Measurements from ENCODE around the gene UBE2G1.

Gene UBE2G1

DNA sequence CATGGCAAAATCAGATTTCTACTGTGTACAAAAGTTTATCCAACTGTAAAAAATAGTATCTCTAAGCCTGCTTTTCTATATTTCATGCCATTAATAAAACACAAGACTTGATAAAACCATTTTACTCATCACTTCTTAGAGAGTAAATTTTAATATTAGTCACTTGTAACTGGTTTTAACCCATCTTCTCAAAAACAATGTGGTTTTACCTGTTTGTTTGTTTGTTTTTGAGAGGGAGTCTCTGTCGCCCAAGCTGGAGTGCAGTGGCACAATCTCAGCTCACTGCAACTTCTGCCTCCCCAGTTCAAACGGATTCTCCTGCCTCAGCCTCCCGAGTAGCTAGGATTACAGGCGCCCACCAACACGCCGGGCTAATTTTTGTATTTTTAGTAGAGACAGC is 32.1 kb downstream of the UBE2G1 start:
- DNase-seq (ENCODE audit: low read depth in 2 of 2): no peak

- no peak for DNase-seq (ENCODE audit: low read depth in 2 of 2)
These were observed 33.4 kb downstream of the UBE2G1 start for GRCh38 chr17:4333041-4333440.

DNA sequence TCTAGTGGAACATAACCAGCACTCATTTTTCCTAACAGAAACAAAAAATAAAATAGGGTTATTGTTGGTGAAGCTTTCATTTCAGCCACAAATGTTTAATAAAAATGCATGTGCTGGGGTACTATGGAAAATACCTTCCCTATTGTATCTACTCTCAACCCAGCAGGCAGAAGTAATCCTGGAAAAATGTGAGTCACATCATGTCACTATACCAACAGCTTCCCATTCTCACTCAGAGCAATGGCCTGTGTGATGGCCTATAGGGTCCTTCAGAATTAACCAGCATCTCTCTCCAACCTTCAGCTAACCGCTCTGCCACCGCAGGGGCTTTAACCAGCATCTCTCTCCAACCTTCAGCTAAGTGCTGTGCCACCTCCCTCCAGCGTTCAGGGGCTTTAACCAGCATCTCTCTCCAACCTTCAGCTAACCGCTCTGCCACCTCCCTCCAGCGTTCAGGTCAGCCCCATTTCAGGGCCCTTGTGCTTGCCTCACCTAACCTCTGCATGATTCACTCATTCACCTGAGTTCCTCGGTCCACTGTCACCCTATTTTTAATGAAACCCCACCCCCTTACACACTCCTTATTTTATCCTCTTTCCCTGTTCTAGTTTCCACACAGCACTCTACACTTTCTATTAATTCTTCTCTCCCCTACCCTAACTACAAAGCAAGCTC is 34.0 kb downstream of the UBE2G1 start:
- DNase-seq (ENCODE audit: low read depth in 2 of 2): no peak

GRCh38 chr17:4331614-4332013 is 34.9 kb downstream of the UBE2G1 start:
- DNase-seq (ENCODE audit: low read depth in 2 of 2): no peak

GRCh38 chr17:4329838-4330237 is 36.6 kb downstream of the UBE2G1 start:
- DNase-seq (ENCODE audit: low read depth in 2 of 2): no peak

DNA sequence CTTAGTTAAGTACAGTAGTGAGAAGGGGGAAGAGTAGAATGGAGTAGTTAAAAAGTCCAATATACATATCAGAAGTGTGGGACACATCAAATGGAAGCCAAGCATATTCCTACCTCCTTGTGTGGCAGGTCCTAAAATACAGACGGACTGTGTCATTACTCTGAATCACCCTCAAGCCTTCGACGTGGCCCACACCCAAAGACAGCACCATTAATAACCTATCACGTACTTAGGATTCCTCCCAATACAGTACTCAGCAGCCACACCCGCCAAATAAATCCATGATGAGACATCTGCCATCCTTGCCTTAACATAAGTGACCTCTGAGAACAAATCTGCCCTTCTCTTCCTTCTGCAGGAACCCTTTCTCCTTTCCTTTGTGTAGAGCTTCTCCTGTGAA is 38.9 kb downstream of the UBE2G1 start:
- no peak for DNase-seq (ENCODE audit: low read depth in 2 of 2)

- no peak for DNase-seq (ENCODE audit: low read depth in 2 of 2)
These were observed 39.9 kb downstream of the UBE2G1 start for GRCh38 chr17:4326608-4327007.

GRCh38 chr17:4326112-4326511 is 40.4 kb downstream of the UBE2G1 start:
- no peak for DNase-seq (ENCODE audit: low read depth in 2 of 2)

DNA sequence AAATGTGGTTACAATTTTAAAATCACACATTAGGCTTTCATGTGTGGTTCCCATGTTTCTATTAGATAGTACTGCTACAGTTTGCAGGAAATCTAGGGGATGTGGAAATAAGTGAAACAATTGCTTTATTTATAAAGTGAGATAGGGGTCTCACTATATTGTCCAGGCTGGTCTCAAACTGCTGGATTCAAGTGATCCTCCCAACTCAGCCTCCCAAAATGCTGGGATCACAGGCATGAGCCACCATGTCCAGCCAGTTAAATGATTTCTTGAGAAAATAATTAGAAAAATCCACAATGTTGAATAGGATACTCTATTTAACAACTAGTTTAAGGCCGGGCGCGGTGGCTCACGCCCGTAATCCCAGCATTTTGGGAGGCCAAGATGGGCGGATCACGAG is 42.0 kb downstream of the UBE2G1 start:
- DNase-seq (ENCODE audit: low read depth in 2 of 2): no peak

- DNase-seq (ENCODE audit: low read depth in 2 of 2): no peak
These were observed 47.3 kb downstream of the UBE2G1 start for GRCh38 chr17:4319221-4319620.

- no peak for DNase-seq (ENCODE audit: low read depth in 2 of 2)
These were observed 47.9 kb downstream of the UBE2G1 start for GRCh38 chr17:4318596-4318995.

DNA sequence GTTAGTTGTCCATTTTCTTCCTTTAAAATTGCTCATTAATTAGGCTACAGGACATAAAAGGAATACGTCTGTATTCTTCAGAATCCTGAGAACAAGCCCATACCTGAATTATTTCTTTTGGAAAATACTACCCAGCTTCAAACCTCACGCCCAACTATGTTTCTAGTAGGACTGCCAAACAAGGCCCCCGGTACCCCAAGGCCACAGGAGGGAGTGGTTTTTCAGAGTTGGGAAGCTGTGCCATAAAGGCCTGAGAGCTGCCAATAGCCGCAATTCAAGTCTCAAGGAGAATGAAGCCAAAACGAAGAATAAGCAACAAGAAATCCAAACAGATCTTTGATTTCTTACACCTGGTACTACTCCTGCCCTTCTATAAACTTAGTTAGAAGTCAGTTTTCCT is 48.3 kb downstream of the UBE2G1 start:
- DNase-seq (ENCODE audit: low read depth in 2 of 2): no peak

DNA sequence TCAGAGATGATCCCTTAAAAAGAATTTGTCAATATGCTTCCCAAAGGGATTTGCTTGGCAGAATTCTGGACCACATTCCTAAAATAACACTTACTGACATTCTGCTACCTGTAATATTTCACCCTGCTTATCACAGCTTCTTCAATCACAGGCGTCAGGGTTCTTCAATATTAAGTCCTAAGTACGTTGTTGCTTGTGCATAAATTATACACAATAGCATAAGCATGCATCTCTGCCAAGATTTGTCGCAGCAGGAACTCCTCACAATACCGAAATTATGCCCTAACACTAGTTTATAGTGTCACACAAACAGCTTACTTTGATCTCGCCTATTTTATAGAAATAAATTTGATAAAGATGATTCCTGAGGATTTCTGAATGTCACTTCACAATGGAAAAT is 48.9 kb downstream of the UBE2G1 start:
- no peak for DNase-seq (ENCODE audit: low read depth in 2 of 2)

GRCh38 chr17:4316648-4317047 is 49.8 kb downstream of the UBE2G1 start:
- no peak for DNase-seq (ENCODE audit: low read depth in 2 of 2)

DNA sequence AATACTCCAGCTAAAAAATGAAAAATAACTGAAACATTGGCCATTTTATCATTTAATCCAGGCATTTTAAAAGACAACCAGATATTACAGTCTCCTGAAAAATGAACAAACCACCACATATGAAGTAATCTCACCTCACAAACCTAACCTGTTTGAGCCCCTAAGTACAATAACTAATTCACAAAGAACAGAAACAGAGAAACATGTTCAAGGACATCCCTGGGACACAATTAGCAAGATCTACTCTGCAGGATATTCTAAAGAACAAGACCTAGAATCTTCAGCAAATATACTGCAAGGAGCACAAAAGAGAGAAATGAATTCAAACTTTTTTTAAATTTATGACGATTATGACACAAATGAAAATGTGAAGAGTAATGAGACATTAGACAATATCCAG is 51.9 kb downstream of the UBE2G1 start:
- DNase-seq (ENCODE audit: low read depth in 2 of 2): no peak

GRCh38 chr17:4314179-4314578 is 52.3 kb downstream of the UBE2G1 start:
- DNase-seq (ENCODE audit: low read depth in 2 of 2): no peak

- DNase-seq (ENCODE audit: low read depth in 2 of 2): no peak
These were observed 53.0 kb downstream of the UBE2G1 start for GRCh38 chr17:4313221-4314114.

DNA sequence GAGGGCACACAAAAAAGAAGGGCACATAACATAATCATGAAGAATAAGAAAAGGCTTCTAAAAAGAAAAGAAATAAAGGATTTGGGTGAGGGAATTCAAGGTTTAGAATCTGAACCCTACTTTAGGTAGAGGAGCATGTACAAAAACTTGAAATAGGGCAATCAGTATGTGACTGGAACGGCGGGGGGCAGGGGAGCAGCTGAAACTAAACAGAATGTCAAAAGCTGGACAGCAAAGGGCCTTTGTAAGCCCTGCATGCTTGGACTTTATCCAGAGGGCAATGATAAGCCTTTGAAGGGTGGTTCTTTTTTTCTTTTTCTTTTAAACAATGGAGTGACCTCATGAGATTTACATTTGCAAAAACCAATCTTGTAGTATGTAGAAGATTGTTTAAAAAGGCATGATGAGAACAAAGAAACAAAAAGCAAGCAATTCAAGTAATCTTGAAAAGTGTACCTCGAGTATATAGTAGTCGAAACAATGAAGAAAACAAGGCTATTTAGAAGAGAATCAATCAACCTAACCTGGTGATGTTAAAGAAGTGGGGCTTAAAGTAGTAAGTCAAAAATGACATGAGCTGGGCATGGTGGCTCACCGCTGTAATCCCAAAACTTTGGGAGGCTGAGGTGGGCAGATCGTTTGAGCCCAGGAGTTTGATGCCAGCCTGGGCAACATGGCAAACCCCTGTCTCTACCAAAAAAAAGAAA is 56.0 kb downstream of the UBE2G1 start:
- DNase-seq (ENCODE audit: low read depth in 2 of 2): no peak

GRCh38 chr17:4309897-4310296 is 56.6 kb downstream of the UBE2G1 start:
- no peak for DNase-seq (ENCODE audit: low read depth in 2 of 2)

DNA sequence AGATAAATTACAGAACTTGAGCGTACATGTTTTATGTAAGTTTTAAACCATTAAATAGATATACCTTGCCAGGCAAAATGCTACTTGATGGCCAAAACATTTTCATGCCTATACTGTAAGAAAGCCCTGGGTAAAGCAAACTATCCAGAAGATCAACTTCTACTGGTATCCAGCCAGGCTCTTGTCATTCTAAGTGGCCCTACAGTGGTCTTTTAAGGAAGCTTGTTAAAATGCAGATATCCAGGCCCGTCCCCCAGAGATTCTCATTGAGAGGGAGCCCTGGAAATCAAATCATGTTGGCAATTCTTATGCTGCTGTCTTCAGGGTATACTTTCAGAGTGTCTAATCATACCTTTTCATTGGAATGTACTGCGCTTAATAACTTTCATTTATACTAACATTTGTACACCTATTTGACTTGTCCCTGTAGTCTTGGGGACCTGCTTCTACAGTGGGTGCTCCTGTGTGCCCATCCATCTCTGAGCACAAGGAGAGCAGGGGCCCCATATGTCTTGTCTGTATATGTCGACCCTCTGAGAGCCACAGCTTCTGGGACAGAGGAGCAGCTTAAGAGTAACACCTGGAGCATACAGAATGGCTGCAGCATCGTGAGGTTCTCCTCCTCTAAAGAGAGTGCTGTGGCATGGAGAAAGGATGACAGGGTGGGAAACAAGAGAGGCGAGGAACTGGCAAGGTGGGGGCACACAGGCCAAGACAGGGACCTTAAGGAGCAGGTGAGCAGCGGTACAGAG is 59.1 kb downstream of the UBE2G1 start:
- DNase-seq (ENCODE audit: low read depth in 2 of 2): no peak

DNA sequence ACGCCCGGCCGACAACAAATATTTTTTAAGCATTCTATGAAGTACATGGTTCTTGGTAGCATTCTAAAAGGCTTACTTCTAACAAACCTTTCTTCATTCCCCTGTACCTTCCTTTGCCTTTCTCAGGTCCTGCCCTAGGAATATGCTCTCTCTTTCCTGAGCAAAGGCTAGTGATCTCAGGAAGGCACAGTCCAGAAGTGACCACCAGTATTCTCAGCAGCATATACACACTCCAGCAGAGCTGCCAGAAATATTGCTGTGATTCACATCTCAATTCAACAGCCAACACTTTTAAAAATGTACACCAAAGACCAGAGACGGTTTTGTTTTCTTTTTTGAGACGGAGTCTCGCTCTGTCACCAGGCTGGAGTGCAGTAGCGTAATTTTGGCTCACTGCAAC is 61.3 kb downstream of the UBE2G1 start:
- DNase-seq (ENCODE audit: low read depth in 2 of 2): no peak

All from stimulated activated CD4-positive, alpha-beta T cell treated with anti-CD3 and anti-CD28 coated beads, Interleukin-4, amount 100 ng/mL, for 48 hours (primary cell).